T-cell (primary cell): ENCODE results near the gene HOMER3. TPM values are rescaled to one million over a fixed set of nuclear protein-coding genes. Genes with fewer than 3 reads are reported as not detected.
"Not testable (repeated sequence)": the region's sequence is repeated elsewhere in the genome, so short reads cannot be mapped to it uniquely, and the experiment has no call there.

Source experiments
- ATAC-seq, 4 experiments: fragments of 200-7000 bp in 3 of 4; fragments of 150-1000 bp in 1 of 4; cut with Tn5 transposase; replicated peaks in 1 of 4; 1 replicate in 3 of 4; 2 replicates in 1 of 4; pipeline ENCODE4 v1.10.0; 2021; ENCODE audit warnings: moderate library complexity in 3 of 4, mild to moderate bottlenecking in 2 of 4, moderate number of reproducible peaks in 1 of 4
- CTCF ChIA-PET, 2 donors: fragments of 300-600 bp; sonication (Branson Sonifier 250); formaldehyde crosslinking; loops; one replicate each; lab custom pipeline; 2022; ENCODE audit warnings: antibody characterized with exemption in 2 of 2; lab: Charles Lee
- POLR2A ChIA-PET, 2 donors: fragments of 300-600 bp; sonication (Branson Sonifier 250); formaldehyde crosslinking; loops; one replicate each; lab custom pipeline; 2022; ENCODE audit warnings: antibody characterized with exemption in 2 of 2; lab: Charles Lee
- DNase-seq, 35 experiments: peaks; one replicate each; pipeline versions ENCODE4 v3.0.0 to v3.0.0-alpha.2; 2013 to 2023
- H3K27ac ChIP-seq: one replicate; pipeline ENCODE4 v1.5.1; 2013; ENCODE audit warnings: low read length
- H3K27me3 ChIP-seq, 2 experiments: replicated peaks in 1 of 2; 1 replicate in 1 of 2; 2 replicates in 1 of 2; pipeline versions ENCODE4 v1.6.1 to v1.7.0; 2013; ENCODE audit warnings: low read length in 1 of 2, mixed read lengths in 1 of 2; ENCODE audit not compliant: control insufficient read depth in 2 of 2, insufficient read depth in 2 of 2; ENCODE audit errors: extremely low read depth in 1 of 2
- H3K36me3 ChIP-seq, 2 donors: 1 replicate in 1 of 2; 2 replicates in 1 of 2; pipeline versions ENCODE4 v1.6.1 to v1.7.0; 2013; ENCODE audit warnings: low read length in 1 of 2; ENCODE audit not compliant: control insufficient read depth in 2 of 2, insufficient read depth in 1 of 2; ENCODE audit errors: extremely low read depth in 1 of 2
- H3K4me1 ChIP-seq, 2 experiments: 1 replicate in 1 of 2; 2 replicates in 1 of 2; pipeline versions ENCODE4 v1.6.1 to v1.7.0; 2013; ENCODE audit warnings: low read length in 2 of 2, mixed read lengths in 1 of 2; ENCODE audit not compliant: insufficient read depth in 2 of 2, control insufficient read depth in 1 of 2; ENCODE audit errors: extremely low read depth in 1 of 2
- H3K4me3 ChIP-seq, 2 donors: 1 replicate in 1 of 2; 2 replicates in 1 of 2; pipeline versions ENCODE4 v1.5.1 to v1.7.0; 2013; ENCODE audit warnings: mild to moderate bottlenecking in 2 of 2, low read length in 1 of 2, moderate library complexity in 1 of 2; ENCODE audit not compliant: control insufficient read depth in 1 of 2; ENCODE audit errors: extremely low read depth in 1 of 2
- H3K9me3 ChIP-seq: 2 replicates; pipeline ENCODE4 v1.7.0; 2013
- H3K27ac Mint-ChIP-seq, 2 donors: one replicate each; pipeline ENCODE4 v1.8.0; 2020 to 2021; ENCODE audit warnings: mild to moderate bottlenecking in 2 of 2, mixed read lengths in 2 of 2
- H3K27me3 Mint-ChIP-seq, 2 donors: one replicate each; pipeline ENCODE4 v1.8.0; 2021 to 2022; ENCODE audit warnings: mixed read lengths in 2 of 2
- H3K36me3 Mint-ChIP-seq: one replicate; pipeline ENCODE4 v1.8.0; 2021; ENCODE audit warnings: mixed read lengths
- H3K4me1 Mint-ChIP-seq, 3 donors: one replicate each; pipeline ENCODE4 v1.8.0; 2020 to 2022; ENCODE audit warnings: mixed read lengths in 3 of 3, mild to moderate bottlenecking in 1 of 3
- H3K4me3 Mint-ChIP-seq, 3 donors: one replicate each; pipeline ENCODE4 v1.8.0; 2020 to 2022; ENCODE audit warnings: mild to moderate bottlenecking in 3 of 3, mixed read lengths in 3 of 3, moderate library complexity in 3 of 3
- H3K9me3 Mint-ChIP-seq, 3 donors: one replicate each; pipeline ENCODE4 v1.8.0; 2020 to 2022; ENCODE audit warnings: mixed read lengths in 3 of 3
- WGBS: methylation state at CpG from one replicate; pipeline ENCODE4 v1.1.5; 2013; ENCODE audit warnings: missing lambda C conversion rate; ENCODE audit not compliant: insufficient coverage; 5-methylcytosine and 5-hydroxymethylcytosine counted together
- total RNA-seq, 35 experiments: library from RNA in 6 of 35; stranded (reverse) in 6 of 35; fragments of 120-200 nt in 1 of 35; gene quantifications; one replicate each; pipeline versions ENCODE4 v1.2.1 to v1.2.4 and lab custom pipeline; 2013 to 2026

HOMER3 gene
- total RNA-seq, 5 donors from 2014 or later (not counting 1 experiment from before 2014, with no cell fraction given) = 0.93 to 1.9 (median 1.3) TPM

DNA sequence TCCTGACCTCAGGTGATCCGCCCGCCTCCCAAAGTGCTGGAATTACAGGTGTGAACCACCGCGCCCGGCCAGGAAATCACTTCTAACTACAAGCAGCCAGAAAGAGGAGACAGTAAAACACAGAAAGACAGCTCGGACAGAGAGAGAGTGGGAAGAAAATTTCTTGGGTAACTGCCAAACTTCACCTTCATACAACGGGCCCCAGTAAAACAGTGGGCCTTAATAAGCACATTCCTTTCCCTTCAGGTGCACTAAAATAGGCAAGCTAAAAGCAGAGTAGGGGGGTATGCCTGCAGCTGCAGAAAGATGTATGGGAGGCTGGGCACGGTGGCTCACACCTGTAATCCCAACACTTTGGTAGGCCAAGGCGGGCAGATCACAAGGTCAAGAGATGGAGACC, 23.4 kb downstream of the HOMER3 start:
- H3K27ac ChIP-seq, H3K9me3 Mint-ChIP-seq, ATAC-seq, H3K27me3 ChIP-seq, H3K27me3 Mint-ChIP-seq, H3K4me3 ChIP-seq, CTCF ChIA-PET, DNase-seq, POLR2A ChIA-PET, H3K9me3 ChIP-seq: not testable (repeated sequence)
- Histone ChIP-seq H3K36me3 (peaks cover 25 to 39% of the 10 kb centered on the region in 2 donors), H3K4me1 (peaks cover 13 to 65% of the 10 kb centered on the region in 2 experiments)
- peak overlapping the region; percentile 67 to 93 (median 90) for H3K4me3 Mint-ChIP-seq
- H3K4me1 Mint-ChIP-seq = peaks cover 55 to 60% (median 60%) of the 10 kb centered on the region in 3 donors
- peak overlapping the region in 1 of 2 donors; percentile 32 for H3K27ac Mint-ChIP-seq
- no CpG with 5 or more reads among the region's 9 CpGs for WGBS
- peaks cover 15% of the 10 kb centered on the region for H3K36me3 Mint-ChIP-seq

DNA sequence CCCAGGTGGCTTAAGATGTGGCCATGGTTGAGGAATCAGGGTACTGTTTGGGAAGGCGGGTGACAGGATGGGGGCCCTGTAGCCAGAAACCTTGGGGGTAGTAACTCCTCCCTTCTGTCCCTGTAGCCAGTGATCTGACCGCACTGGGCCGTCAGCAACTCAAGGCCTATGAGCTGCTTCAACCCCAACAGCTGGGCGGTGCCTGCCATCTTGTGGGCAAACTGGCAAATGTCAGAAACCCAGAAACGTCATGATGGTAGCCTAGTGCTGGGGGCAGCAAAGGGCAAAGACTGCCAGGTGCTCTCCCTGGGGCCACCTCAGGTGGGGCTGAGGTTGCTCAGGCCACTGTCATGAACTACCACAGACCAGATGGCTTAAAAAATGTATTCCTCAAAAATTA, 25.4 kb downstream of the HOMER3 start:
- H3K4me3 Mint-ChIP-seq = peak overlapping the region in 1 of 3 donors; percentile 16
- CTCF ChIA-PET = interaction anchor here in 1 of 2 donors (0.6 kb wide), 1 partner anchor 317 kb away, joined by 3 read pairs; no protein-coding TSS in a partner anchor

DNA sequence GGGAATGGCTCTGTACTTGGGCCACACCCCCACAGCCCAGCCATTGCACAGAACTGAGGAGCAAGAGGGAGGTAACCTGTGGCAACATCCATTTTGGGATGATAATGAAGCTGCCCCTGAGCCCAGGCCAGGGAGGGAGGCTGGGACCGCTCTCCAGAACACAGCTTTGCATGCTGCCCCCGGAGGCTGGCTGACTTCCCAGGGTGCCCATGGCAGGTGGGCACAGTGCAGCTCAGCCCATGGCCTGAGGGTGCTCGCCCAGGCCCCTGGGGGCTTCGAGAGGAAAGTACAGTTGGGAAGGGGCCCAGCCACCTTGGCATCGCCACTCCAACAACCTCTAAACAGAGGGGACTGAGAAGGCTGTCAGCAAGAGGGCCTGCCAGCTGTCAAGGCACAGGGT, 27.6 kb downstream of the HOMER3 start:
- peaks cover 14% of the 10 kb centered on the region for H3K36me3 Mint-ChIP-seq

More for the DNA sequence above, 25.4 kb downstream of the HOMER3 start:
- H3K9me3 ChIP-seq = no peaks in the 10 kb centered on the region
- no peak overlapping the region for H3K4me3 ChIP-seq
- WGBS = 78% methylated on average over 5 of the region's 5 CpGs
- H3K4me1 Mint-ChIP-seq = peaks cover 51 to 57% (median 53%) of the 10 kb centered on the region in 3 donors
- no peak overlapping the region for H3K27ac Mint-ChIP-seq
- H3K4me1 ChIP-seq = peaks cover 13 to 62% of the 10 kb centered on the region in 2 experiments
- H3K27ac ChIP-seq = no peak overlapping the region
- no peaks in the 10 kb centered on the region for H3K27me3 ChIP-seq
- ATAC-seq (no peak), DNase-seq (peak in 8 of 35 experiments; percentile 16 to 46 (median 22))
- POLR2A ChIA-PET = no interaction called here
- H3K9me3 Mint-ChIP-seq = no peaks in the 10 kb centered on the region
- H3K36me3 ChIP-seq = peaks cover 16 to 38% of the 10 kb centered on the region in 2 donors
- no peaks in the 10 kb centered on the region for H3K27me3 Mint-ChIP-seq
- H3K36me3 Mint-ChIP-seq = peaks cover 10% of the 10 kb centered on the region

DNA sequence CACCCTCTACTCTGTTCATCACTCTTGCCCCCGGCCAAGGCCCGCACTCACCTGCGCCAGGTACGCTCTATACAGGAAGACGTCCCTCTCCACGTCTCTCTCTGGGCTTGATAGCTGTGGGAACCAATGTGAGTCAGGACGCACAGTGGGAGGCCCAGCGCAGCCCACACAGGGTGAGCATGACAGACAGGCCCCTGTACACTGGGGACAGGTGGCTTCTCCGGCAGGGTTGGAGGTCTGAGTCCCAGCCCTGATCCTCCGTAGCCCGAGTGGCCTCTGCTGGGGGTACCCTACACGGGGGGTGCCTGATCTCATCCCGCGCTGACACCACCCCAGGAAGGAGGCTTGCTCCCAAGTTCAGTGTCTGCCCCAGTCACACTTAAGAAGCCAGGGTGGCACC, 28.1 kb downstream of the HOMER3 start:
- Histone ChIP-seq H3K27me3 (no peaks in the 10 kb centered on the region), H3K4me3 (no peak overlapping the region), H3K9me3 (no peaks in the 10 kb centered on the region), H3K27ac (no peak overlapping the region), H3K36me3 (peaks cover 16 to 55% of the 10 kb centered on the region in 2 donors), H3K4me1 (peaks cover 0 to 43% of the 10 kb centered on the region in 2 experiments)
- no peak for DNase-seq
- ChIA-PET CTCF (interaction anchor here in 1 of 2 donors (0.6 kb wide), 1 partner anchor 82 kb away, joined by 3 read pairs; no protein-coding TSS in a partner anchor), POLR2A (interaction anchor here in 1 of 2 donors (0.7 kb wide), 1 partner anchor 1161 kb away, joined by 4 read pairs; the partner anchor contains the start of gene FCHO1)
- no peaks in the 10 kb centered on the region for H3K27me3 Mint-ChIP-seq
- peak in 1 of 4 experiments; percentile 15 for ATAC-seq
- no peak overlapping the region for H3K4me3 Mint-ChIP-seq
- H3K9me3 Mint-ChIP-seq = no peaks in the 10 kb centered on the region
- no peak overlapping the region for H3K27ac Mint-ChIP-seq
- 96% methylated on average over 14 of the region's 14 CpGs for WGBS
- peaks cover 30 to 37% (median 35%) of the 10 kb centered on the region in 3 donors for H3K4me1 Mint-ChIP-seq
- peaks cover 14% of the 10 kb centered on the region for H3K36me3 Mint-ChIP-seq

More for the DNA sequence above, 27.6 kb downstream of the HOMER3 start:
- Mint-ChIP-seq H3K27me3 (no peaks in the 10 kb centered on the region), H3K27ac (no peak overlapping the region), H3K4me1 (peaks cover 34 to 42% (median 39%) of the 10 kb centered on the region in 3 donors), H3K9me3 (no peaks in the 10 kb centered on the region), H3K4me3 (no peak overlapping the region)
- ChIA-PET CTCF (interaction anchor here in 1 of 2 donors (0.6 kb wide), 1 partner anchor 82 kb away, joined by 3 read pairs; no protein-coding TSS in a partner anchor), POLR2A (no interaction called here)
- WGBS = 84% methylated on average over 2 of the region's 5 CpGs
- no peaks in the 10 kb centered on the region for H3K9me3 ChIP-seq
- DNase-seq (no peak), ATAC-seq (no peak)
- peaks cover 3 to 49% of the 10 kb centered on the region in 2 experiments for H3K4me1 ChIP-seq
- H3K36me3 ChIP-seq = peaks cover 16 to 53% of the 10 kb centered on the region in 2 donors
- H3K4me3 ChIP-seq = no peak overlapping the region
- H3K27ac ChIP-seq = no peak overlapping the region
- no peaks in the 10 kb centered on the region for H3K27me3 ChIP-seq

DNA sequence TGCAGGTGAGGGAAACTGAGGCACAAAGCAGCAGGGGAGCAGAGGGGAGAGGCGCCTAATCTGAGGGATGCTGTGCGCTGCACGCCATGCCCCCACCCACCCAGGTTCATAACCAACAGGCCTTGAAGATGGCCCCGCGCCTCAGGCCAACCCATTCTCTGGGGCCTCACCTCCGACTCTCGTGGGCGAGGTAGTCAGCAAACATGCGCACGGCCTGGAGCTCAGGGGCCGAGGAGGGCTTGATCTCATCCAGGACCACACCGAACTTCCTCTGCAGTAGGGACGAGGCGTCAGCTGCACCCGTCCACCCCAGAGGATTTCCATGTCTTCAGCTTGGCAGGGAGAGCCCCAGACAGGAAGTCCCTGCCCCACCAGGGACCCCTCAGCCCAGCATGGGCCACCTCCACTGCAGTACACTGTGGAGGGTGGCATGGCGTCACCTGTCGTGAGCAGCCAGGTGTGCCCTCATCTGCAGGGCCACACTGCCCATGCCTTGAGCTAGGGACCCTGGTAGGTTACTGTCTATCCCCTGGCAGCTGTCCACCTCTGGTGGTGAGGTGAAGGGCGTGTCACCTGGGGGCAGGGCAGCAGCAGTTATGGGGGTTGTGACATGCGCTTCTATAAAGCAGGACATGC, 30.1 kb downstream of the HOMER3 start:
- Histone ChIP-seq H3K4me1 (peaks cover 0 to 30% of the 10 kb centered on the region in 2 experiments), H3K9me3 (no peaks in the 10 kb centered on the region), H3K27ac (no peak overlapping the region), H3K36me3 (peaks cover 18 to 74% of the 10 kb centered on the region in 2 donors), H3K27me3 (no peaks in the 10 kb centered on the region), H3K4me3 (no peak overlapping the region)
- ATAC-seq (no peak), DNase-seq (no peak)
- ChIA-PET POLR2A (no interaction called here), CTCF (no interaction called here)
- H3K27me3 Mint-ChIP-seq = no peaks in the 10 kb centered on the region
- peaks cover 16 to 21% (median 19%) of the 10 kb centered on the region in 3 donors for H3K4me1 Mint-ChIP-seq
- H3K4me3 Mint-ChIP-seq = no peak overlapping the region
- H3K27ac Mint-ChIP-seq = no peak overlapping the region
- peaks cover 17% of the 10 kb centered on the region for H3K36me3 Mint-ChIP-seq
- no peaks in the 10 kb centered on the region for H3K9me3 Mint-ChIP-seq
- WGBS = over 99% methylated on average over 13 of the region's 19 CpGs

DNA sequence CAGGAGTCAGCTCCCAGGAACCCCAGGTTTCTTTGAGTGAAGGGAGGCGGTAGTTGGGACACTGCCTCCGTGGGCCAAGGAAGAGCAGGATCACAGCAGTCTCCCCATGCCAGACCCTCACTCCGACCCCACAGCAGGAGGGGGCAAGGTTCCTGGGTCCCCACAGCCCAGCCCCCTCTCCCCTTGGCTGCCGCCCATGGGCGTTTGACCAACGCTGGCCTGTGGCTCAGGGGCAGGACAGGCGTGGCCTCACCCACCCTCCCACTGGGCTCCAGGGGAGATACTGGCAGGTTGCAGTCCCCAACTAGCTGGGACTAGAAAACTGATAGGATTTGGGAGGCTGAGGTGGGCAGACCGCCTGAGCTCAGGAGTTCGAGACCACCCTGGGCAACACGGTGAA, 31.0 kb downstream of the HOMER3 start:
- H3K36me3 ChIP-seq = peaks cover 15 to 73% of the 10 kb centered on the region in 2 donors
- POLR2A ChIA-PET = no interaction called here
- CTCF ChIA-PET = no interaction called here
- Mint-ChIP-seq H3K4me3 (no peak overlapping the region), H3K27ac (no peak overlapping the region), H3K9me3 (no peaks in the 10 kb centered on the region), H3K27me3 (no peaks in the 10 kb centered on the region), H3K4me1 (peaks cover 7 to 15% (median 11%) of the 10 kb centered on the region in 3 donors), H3K36me3 (peaks cover 22% of the 10 kb centered on the region)
- H3K4me1 ChIP-seq = peaks cover 0 to 21% of the 10 kb centered on the region in 2 experiments
- no peak for ATAC-seq
- H3K27ac ChIP-seq = no peak overlapping the region
- H3K9me3 ChIP-seq = no peaks in the 10 kb centered on the region
- DNase-seq = no peak
- no peak overlapping the region for H3K4me3 ChIP-seq
- H3K27me3 ChIP-seq = peaks cover 0 to 3% of the 10 kb centered on the region in 2 experiments
- 91% methylated on average over 9 of the region's 10 CpGs for WGBS
